ENCODE data around the gene DDX31.

DDX31 gene

DNA sequence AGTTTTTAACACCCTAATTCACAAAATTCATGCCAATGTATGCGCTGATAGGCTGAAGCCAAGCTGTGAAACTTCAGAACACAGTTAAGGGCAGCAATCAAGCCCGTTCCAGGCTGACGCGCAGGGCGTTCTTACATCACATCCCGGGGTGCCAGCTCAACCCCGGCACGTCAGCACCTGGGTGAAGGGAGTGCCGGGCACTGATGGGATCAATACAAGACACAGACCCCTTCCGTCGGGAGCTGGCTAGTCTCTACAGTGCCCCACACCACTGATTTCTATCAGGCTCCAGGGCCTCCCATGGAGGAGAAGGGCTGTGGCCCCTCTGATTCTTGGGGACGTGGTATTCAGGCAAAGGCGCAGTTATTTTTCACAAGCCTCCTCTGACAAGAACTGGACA lies 75.4 kb downstream of the DDX31 start:
- Histone ChIP-seq H3K4me3 (ENCODE audit: low read length) (no peak overlapping the region), H3K9ac (ENCODE audit: low read length) (no peak overlapping the region), H3K27me3 (replicated peaks; ENCODE audit: control insufficient read depth, insufficient read depth, low read length) (peaks cover 6% of the 10 kb centered on the region), H3K4me1 (ENCODE audit: control insufficient read depth, insufficient read depth, low read length) (no peaks in the 10 kb centered on the region), H3K9me3 (ENCODE audit: control insufficient read depth, low read length) (no peaks in the 10 kb centered on the region), H3K36me3 (ENCODE audit: control insufficient read depth, insufficient read depth, low read length, severe bottlenecking) (peaks cover 39% of the 10 kb centered on the region)
- DNase-seq (ENCODE audit: low read depth) = no peak

DNA sequence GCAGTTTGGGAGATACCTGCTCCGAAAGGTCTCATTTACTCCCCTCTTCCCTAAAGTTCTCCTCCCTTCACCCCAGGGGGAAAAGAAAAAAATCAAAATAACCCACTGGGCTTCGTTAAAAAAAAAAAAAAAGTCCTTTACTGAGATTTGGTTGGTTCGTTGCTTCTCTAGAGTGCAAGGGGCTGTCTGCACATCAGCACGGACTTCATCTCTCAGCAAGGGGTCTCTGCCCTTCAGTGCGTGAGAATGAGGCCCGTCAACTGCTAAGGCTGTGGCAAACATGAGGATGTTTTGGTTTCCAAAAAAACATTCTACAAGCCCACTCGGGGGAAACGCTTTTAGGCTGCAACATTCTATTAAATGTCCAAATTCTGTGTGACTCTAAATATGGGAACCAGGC lies 77.3 kb downstream of the DDX31 start:
- Histone ChIP-seq H3K27me3 (replicated peaks; ENCODE audit: control insufficient read depth, insufficient read depth, low read length) (peaks cover 23% of the 10 kb centered on the region), H3K4me3 (ENCODE audit: low read length) (no peak overlapping the region), H3K36me3 (ENCODE audit: control insufficient read depth, insufficient read depth, low read length, severe bottlenecking) (peaks cover 35% of the 10 kb centered on the region), H3K9ac (ENCODE audit: low read length) (no peak overlapping the region), H3K9me3 (ENCODE audit: control insufficient read depth, low read length) (no peaks in the 10 kb centered on the region), H3K4me1 (ENCODE audit: control insufficient read depth, insufficient read depth, low read length) (no peaks in the 10 kb centered on the region)
- DNase-seq (ENCODE audit: low read depth) = no peak

DNA sequence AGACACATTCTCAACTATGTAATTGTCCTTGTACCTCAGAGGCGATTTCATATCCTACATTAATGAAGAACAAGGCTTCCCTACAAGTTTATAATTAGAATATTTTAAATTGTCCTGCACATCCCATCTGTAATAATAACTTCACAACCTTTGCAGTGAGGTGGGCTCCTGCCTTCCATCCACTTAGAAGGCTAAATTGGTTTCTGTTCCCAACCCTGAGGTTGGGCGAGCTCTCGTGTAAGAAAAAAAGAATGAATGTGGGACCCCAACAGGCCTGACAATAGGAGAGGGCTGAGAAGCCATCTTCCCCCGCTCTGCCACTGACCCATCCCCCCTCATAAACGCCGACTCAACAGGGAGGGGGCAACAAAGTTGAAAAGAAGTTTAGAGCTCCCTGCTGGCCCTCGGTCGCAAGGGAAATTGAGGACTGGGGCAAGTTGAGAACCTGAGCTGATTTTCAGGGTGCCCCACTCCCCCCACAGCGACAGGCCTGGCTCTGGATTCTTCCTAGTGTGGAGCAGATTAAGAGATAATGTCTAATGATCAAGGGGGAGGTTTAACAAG lies 78.0 kb downstream of the DDX31 start:
- Histone ChIP-seq H3K4me1 (ENCODE audit: control insufficient read depth, insufficient read depth, low read length) (no peaks in the 10 kb centered on the region), H3K27me3 (replicated peaks; ENCODE audit: control insufficient read depth, insufficient read depth, low read length) (peaks cover 29% of the 10 kb centered on the region), H3K9ac (ENCODE audit: low read length) (no peak overlapping the region), H3K4me3 (ENCODE audit: low read length) (no peak overlapping the region), H3K9me3 (ENCODE audit: control insufficient read depth, low read length) (no peaks in the 10 kb centered on the region), H3K36me3 (ENCODE audit: control insufficient read depth, insufficient read depth, low read length, severe bottlenecking) (peaks cover 34% of the 10 kb centered on the region)
- no peak for DNase-seq (ENCODE audit: low read depth)

DNA sequence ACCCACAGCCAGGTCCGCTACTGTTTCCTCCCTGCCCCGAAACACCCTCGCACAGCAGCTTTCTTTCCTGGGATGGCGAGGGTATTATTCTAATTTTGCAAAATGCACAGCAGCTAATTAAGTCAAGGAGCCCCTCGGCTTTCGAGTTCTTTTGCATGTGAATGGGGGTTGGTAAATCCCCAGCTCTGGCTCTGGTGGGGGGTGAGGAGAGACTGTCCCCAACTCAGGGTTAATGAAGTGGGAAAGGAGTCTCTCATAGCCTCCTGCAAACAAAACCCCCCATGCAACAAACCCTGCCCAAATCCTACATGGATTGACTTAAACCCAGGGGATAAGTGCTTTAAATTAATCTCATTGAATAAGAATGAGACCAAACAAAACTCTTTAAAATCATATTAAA lies 78.5 kb downstream of the DDX31 start:
- peaks cover 28% of the 10 kb centered on the region for H3K36me3 ChIP-seq (ENCODE audit: control insufficient read depth, insufficient read depth, low read length, severe bottlenecking)
- no peaks in the 10 kb centered on the region for H3K9me3 ChIP-seq (ENCODE audit: control insufficient read depth, low read length)
- peaks cover 34% of the 10 kb centered on the region for H3K27me3 ChIP-seq (replicated peaks; ENCODE audit: control insufficient read depth, insufficient read depth, low read length)
- H3K9ac ChIP-seq (ENCODE audit: low read length) = no peak overlapping the region
- no peaks in the 10 kb centered on the region for H3K4me1 ChIP-seq (ENCODE audit: control insufficient read depth, insufficient read depth, low read length)
- no peak overlapping the region for H3K4me3 ChIP-seq (ENCODE audit: low read length)
- DNase-seq (ENCODE audit: low read depth) = no peak

DNA sequence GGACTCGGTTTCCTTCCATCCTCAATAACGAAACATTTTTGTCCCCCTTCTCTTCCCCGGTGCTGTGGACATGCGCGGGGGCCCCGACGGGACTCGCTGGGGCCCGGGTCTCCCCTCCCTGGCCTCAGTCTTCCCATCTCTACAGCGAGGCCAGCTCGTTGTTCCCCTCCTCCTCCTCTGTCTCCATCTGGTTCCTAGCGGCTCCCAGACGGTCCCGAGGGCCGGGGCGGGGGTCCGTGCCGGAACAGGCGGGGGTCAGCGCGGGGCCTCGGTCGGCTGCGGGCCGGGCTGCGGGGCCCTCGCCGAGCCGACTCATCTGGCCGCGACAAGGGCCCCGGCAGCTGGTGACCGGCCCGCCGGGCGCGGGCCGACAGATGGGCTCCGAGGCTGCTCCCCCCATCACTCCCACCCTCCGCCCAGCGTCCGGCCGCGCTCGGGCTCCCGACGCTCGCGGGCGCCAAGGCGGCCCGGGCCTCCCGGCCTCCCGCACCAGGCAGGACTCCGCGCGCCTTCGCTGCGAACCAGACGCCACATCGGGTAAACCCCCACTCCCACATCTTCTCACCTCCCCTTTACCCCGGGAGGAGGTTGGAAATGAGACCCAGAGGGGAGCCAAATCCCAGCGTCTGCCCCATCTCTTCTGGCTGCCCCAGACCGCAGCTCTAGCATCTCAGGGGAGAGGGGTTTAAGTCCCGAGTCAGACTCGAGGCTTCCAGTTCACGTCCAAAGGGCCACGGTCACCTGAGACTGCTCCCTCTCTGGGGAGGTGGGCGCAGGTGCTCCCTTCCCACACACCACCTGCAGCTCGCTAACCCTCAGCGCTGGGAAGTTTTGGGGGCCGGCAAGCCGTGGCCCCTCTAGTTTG lies 79.2 kb downstream of the DDX31 start:
- Histone ChIP-seq H3K27me3 (replicated peaks; ENCODE audit: control insufficient read depth, insufficient read depth, low read length) (peaks cover 41% of the 10 kb centered on the region), H3K36me3 (ENCODE audit: control insufficient read depth, insufficient read depth, low read length, severe bottlenecking) (peaks cover 22% of the 10 kb centered on the region), H3K4me3 (ENCODE audit: low read length) (no peak overlapping the region), H3K4me1 (ENCODE audit: control insufficient read depth, insufficient read depth, low read length) (no peaks in the 10 kb centered on the region), H3K9me3 (ENCODE audit: control insufficient read depth, low read length) (no peaks in the 10 kb centered on the region), H3K9ac (ENCODE audit: low read length) (no peak overlapping the region)
- DNase-seq (ENCODE audit: low read depth) = no peak

DNA sequence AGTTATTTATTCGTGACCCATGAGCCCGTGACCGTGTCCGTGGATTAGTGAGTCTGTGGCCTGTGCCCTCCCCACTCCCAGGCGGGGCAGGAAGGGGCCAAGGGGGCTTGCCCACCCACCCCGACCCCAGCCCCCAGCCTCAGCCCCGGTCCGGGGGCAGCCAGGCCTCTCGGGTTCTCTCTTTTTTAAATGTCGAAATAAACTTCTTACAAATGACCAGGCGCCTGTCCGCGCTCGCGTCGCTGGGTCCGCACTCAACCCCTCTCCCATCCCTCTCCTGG lies 79.8 kb downstream of the DDX31 start:
- no peak overlapping the region for H3K4me3 ChIP-seq (ENCODE audit: low read length)
- H3K4me1 ChIP-seq (ENCODE audit: control insufficient read depth, insufficient read depth, low read length) = no peaks in the 10 kb centered on the region
- peaks cover 47% of the 10 kb centered on the region for H3K27me3 ChIP-seq (replicated peaks; ENCODE audit: control insufficient read depth, insufficient read depth, low read length)
- no peak for DNase-seq (ENCODE audit: low read depth)
- peaks cover 16% of the 10 kb centered on the region for H3K36me3 ChIP-seq (ENCODE audit: control insufficient read depth, insufficient read depth, low read length, severe bottlenecking)
- no peak overlapping the region for H3K9ac ChIP-seq (ENCODE audit: low read length)
- no peaks in the 10 kb centered on the region for H3K9me3 ChIP-seq (ENCODE audit: control insufficient read depth, low read length)

DNA sequence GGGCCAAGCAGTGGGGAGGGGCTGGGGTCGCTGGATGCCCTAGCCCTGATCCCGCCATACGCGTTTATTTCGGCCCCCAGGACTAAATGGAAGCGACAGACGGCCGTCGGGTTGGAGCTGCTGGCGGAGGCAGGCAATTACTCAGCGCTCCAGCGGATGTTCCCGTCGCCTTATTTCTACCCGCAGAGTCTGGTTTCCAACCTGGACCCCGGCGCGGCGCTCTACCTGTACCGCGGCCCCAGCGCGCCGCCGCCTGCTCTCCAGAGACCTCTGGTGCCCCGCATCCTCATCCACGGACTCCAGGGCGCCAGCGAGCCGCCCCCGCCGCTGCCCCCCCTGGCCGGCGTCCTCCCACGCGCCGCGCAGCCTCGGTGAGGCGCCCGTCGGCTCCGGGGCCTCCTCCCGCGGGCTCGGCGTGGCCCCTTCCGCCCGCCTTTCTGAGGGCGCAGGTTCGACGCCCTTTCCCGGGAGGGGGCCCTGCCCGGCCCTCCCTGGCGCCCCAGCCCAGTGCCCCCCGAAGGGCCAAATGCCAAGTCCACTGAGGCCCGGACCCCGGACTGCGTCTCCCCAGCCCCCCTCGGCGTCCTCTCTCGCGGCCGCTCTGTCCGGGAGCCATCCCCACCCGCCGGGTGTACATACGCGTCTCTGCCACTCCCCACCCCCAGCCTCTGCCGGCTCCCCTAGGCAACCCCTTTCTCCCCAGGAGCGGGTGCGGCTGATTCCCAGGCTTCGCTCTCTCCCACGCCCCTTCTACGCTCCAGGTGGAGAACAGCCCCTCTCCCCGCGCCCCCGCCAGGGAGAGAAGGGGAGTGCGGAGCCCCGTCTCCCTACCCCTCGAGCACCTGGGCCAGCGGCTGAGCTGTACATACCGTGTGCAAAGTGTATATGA lies 80.4 kb downstream of the DDX31 start:
- Histone ChIP-seq H3K36me3 (ENCODE audit: control insufficient read depth, insufficient read depth, low read length, severe bottlenecking) (peaks cover 11% of the 10 kb centered on the region), H3K27me3 (replicated peaks; ENCODE audit: control insufficient read depth, insufficient read depth, low read length) (peaks cover 53% of the 10 kb centered on the region), H3K4me1 (ENCODE audit: control insufficient read depth, insufficient read depth, low read length) (no peaks in the 10 kb centered on the region), H3K9me3 (ENCODE audit: control insufficient read depth, low read length) (no peaks in the 10 kb centered on the region), H3K9ac (ENCODE audit: low read length) (no peak overlapping the region), H3K4me3 (ENCODE audit: low read length) (no peak overlapping the region)
- DNase-seq (ENCODE audit: low read depth) = no peak

DNA sequence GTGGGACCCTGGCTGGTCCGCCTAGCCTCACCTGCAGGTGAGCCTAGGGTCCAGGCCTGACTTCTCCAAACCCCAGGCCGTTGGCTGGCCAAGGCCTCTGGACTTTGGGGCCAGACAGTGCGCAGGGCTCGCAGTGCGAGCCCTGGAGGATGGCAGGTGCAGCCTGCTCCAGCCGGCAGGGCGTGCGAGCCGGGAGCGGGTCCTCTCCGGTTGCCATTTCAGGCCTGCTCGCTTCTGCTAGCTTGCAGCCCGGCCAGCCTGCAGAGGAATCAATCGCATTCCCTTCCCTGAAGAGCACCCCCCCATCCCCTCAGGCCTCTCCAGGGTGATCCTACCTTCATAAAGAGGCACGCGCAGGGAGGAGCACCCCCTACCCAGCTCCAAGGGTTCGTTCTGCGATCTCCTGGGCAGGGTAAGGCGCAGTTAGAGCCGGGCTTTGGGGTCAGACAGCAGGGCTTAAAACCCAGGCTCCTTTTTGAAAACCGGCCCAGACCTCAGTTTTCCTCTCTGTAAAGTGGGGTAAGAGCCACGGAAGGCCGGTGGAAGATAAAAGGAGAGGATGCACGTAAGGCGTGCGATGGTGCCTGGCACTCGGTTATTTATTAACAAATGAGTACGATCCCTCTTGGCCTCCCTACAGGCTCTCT lies 81.2 kb downstream of the DDX31 start:
- no peak for DNase-seq (ENCODE audit: low read depth)
- Histone ChIP-seq H3K9ac (ENCODE audit: low read length) (no peak overlapping the region), H3K36me3 (ENCODE audit: control insufficient read depth, insufficient read depth, low read length, severe bottlenecking) (peaks cover 5% of the 10 kb centered on the region), H3K9me3 (ENCODE audit: control insufficient read depth, low read length) (no peaks in the 10 kb centered on the region), H3K4me1 (ENCODE audit: control insufficient read depth, insufficient read depth, low read length) (no peaks in the 10 kb centered on the region), H3K4me3 (ENCODE audit: low read length) (no peak overlapping the region), H3K27me3 (replicated peaks; ENCODE audit: control insufficient read depth, insufficient read depth, low read length) (peaks cover 59% of the 10 kb centered on the region)

DNA sequence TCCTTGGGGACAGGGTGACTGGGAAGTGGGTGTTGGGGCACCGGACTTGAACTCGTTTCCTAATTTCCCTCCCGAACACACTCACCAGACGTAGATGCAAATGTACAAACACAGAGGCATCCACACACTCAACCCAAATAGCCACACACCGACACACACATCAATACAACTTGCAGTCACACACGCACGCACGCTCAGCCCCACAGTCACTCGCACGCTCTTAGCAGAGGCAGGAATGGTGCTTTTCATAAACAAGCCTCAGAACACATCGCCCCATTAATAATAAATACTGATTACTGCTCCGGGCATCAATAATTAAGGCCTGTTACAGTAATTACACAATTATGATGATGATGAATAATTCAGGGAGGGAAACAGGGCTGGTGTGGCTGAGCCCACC lies 81.7 kb downstream of the DDX31 start:
- Histone ChIP-seq H3K9ac (ENCODE audit: low read length) (no peak overlapping the region), H3K4me1 (ENCODE audit: control insufficient read depth, insufficient read depth, low read length) (no peaks in the 10 kb centered on the region), H3K27me3 (replicated peaks; ENCODE audit: control insufficient read depth, insufficient read depth, low read length) (peaks cover 65% of the 10 kb centered on the region), H3K36me3 (ENCODE audit: control insufficient read depth, insufficient read depth, low read length, severe bottlenecking) (peaks cover under 1% of the 10 kb centered on the region), H3K9me3 (ENCODE audit: control insufficient read depth, low read length) (no peaks in the 10 kb centered on the region), H3K4me3 (ENCODE audit: low read length) (no peak overlapping the region)
- DNase-seq (ENCODE audit: low read depth) = no peak

DNA sequence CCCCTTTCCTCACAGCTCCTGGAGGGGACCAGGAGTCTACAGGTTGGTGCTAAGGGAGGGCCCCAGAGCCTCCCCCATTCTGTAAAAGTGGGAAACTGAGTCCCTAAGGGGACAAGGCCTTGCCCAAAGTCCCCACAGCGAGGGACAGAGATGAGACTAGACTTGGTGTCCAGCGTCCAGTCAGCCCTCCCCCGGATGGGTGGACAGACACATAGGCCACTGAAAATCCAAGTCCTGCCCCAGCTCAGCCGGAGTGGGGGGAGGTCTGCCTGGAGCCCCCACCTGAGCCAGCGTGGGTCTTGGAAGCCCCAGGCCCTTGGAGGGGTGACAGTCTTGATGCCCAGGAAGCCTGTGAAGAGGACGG lies 82.2 kb downstream of the DDX31 start:
- no peak for DNase-seq (ENCODE audit: low read depth)
- H3K27me3 ChIP-seq (replicated peaks; ENCODE audit: control insufficient read depth, insufficient read depth, low read length) = peaks cover 68% of the 10 kb centered on the region
- H3K4me1 ChIP-seq (ENCODE audit: control insufficient read depth, insufficient read depth, low read length) = no peaks in the 10 kb centered on the region
- no peaks in the 10 kb centered on the region for H3K36me3 ChIP-seq (ENCODE audit: control insufficient read depth, insufficient read depth, low read length, severe bottlenecking)
- no peaks in the 10 kb centered on the region for H3K9me3 ChIP-seq (ENCODE audit: control insufficient read depth, low read length)
- H3K9ac ChIP-seq (ENCODE audit: low read length) = no peak overlapping the region
- no peak overlapping the region for H3K4me3 ChIP-seq (ENCODE audit: low read length)
